ENCODE results near the gene CELF2.

The CELF2 gene

DNA sequence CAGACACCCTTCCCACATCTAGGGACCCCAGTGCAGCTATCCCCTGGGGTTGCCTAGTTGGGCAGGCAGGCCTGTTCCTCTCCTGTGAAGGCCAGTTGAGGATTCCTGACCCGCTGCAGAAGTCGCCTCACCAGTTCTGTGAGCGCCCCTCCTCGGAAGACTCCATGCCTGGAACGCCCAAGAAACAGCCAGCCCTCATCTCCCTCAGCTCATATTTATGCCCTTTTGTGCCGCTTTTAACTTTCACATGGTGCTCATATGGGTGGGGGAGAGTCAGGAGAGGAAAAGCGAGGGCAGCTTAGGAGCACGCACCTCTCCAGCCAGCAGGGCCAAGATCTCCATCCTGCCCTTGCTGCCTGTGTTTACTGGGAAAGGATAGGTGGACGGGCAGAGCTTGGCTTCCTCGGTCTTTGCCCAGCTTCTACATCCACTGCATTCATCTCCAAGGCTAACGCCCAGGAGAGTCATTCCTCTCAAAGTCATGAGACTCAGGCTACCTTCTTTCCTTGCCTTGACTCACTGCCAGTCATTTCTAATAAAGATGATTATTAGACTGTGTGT is 307.2 kb downstream of the CELF2 start:
- no peaks in the 10 kb centered on the region for H3K4me1 ChIP-seq (ENCODE audit: control insufficient read depth, low read length)
- peaks cover 7% of the 10 kb centered on the region; the same call in 1 of the 2 replicates for H3K27me3 ChIP-seq (ENCODE audit: control insufficient read depth, low read length)
- H3K4me2 ChIP-seq (ENCODE audit: low read length) = no peak overlapping the region
- H3K79me2 ChIP-seq (ENCODE audit: control insufficient read depth, low read length) = no peaks in the 10 kb centered on the region
- TF ChIP-seq, protein P1, sequence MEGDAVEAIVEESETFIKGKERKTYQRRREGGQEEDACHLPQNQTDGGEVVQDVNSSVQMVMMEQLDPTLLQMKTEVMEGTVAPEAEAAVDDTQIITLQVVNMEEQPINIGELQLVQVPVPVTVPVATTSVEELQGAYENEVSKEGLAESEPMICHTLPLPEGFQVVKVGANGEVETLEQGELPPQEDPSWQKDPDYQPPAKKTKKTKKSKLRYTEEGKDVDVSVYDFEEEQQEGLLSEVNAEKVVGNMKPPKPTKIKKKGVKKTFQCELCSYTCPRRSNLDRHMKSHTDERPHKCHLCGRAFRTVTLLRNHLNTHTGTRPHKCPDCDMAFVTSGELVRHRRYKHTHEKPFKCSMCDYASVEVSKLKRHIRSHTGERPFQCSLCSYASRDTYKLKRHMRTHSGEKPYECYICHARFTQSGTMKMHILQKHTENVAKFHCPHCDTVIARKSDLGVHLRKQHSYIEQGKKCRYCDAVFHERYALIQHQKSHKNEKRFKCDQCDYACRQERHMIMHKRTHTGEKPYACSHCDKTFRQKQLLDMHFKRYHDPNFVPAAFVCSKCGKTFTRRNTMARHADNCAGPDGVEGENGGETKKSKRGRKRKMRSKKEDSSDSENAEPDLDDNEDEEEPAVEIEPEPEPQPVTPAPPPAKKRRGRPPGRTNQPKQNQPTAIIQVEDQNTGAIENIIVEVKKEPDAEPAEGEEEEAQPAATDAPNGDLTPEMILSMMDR (IDR thresholded peaks at IDR 0.05; ENCODE audit: low read depth, low read length, poor library complexity, severe bottlenecking) = no peak
- TF ChIP-seq EZH2phosphoT487 (IDR thresholded peaks at IDR 0.05; ENCODE audit: borderline replicate concordance, low read length) = no peak
- no peaks in the 10 kb centered on the region for H3K9me3 ChIP-seq (ENCODE audit: control insufficient read depth, insufficient read depth, low read length)
- no peak overlapping the region for H3K27ac ChIP-seq (ENCODE audit: low read depth, low read length)
- H3K9me2 ChIP-seq (replicated peaks; ENCODE audit: control insufficient read depth, low read length) = no peaks in the 10 kb centered on the region
- H4K20me1 ChIP-seq (ENCODE audit: control insufficient read depth, insufficient read depth, low read depth, low read length) = no peaks in the 10 kb centered on the region
- H3K4me3 ChIP-seq (ENCODE audit: low read length) = no peak overlapping the region
- no peaks in the 10 kb centered on the region for H3K36me3 ChIP-seq (ENCODE audit: control insufficient read depth, low read length)
- H3F3A ChIP-seq (ENCODE audit: control insufficient read depth, insufficient read depth) = no peaks in the 10 kb centered on the region

DNA sequence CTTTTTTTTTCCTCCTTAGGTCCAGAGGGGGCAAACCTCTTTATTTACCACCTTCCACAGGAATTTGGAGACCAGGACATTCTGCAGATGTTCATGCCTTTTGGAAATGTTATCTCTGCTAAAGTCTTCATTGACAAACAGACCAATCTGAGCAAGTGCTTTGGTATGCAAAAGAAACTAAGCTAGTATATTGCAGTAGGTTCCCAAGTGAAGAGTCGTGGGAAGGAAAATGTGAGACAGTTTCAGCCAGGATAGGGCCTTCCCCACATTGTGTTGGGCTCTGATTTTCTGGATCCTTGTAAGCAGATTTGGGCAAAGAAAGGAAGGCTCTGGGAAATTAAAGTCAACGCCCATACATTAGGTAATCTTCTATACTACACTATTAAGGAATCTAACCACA is 308.1 kb downstream of the CELF2 start:
- H3K79me2 ChIP-seq (ENCODE audit: control insufficient read depth, low read length) = no peaks in the 10 kb centered on the region
- no peak overlapping the region for H3K27ac ChIP-seq (ENCODE audit: low read depth, low read length)
- no peak overlapping the region for H3K4me3 ChIP-seq (ENCODE audit: low read length)

DNA sequence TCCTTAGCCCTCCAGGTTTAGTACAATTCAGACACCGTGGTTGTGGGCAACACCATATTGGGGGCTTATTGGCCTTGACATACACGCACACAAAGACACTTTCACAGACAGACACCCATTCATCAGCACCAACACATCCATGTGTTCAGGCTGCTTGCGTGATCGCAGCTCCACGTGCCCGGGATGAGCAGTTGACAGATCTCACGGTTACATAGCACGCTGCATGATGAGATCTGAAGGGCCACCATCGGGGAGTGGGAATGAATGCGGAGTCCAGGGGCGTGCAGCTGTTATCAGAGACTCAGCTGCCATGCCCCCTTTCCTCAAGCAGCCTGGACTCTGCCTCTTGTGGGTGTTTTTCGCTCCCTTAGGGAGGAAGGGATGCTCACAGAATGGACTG is 308.6 kb downstream of the CELF2 start:
- TF ChIP-seq, protein P1 (IDR thresholded peaks at IDR 0.05; ENCODE audit: low read depth, low read length, poor library complexity, severe bottlenecking) = no peak
- TF ChIP-seq EZH2phosphoT487 (IDR thresholded peaks at IDR 0.05; ENCODE audit: borderline replicate concordance, low read length) = no peak
- Histone ChIP-seq H3K9me2 (replicated peaks; ENCODE audit: control insufficient read depth, low read length) (no peaks in the 10 kb centered on the region), H3K27ac (ENCODE audit: low read depth, low read length) (no peak overlapping the region), H3K4me1 (ENCODE audit: control insufficient read depth, low read length) (no peaks in the 10 kb centered on the region), H3K79me2 (ENCODE audit: control insufficient read depth, low read length) (no peaks in the 10 kb centered on the region), H3K4me2 (ENCODE audit: low read length) (no peak overlapping the region), H4K20me1 (ENCODE audit: control insufficient read depth, insufficient read depth, low read depth, low read length) (no peaks in the 10 kb centered on the region), H3F3A (ENCODE audit: control insufficient read depth, insufficient read depth) (no peaks in the 10 kb centered on the region), H3K36me3 (ENCODE audit: control insufficient read depth, low read length) (no peaks in the 10 kb centered on the region), H3K27me3 (ENCODE audit: control insufficient read depth, low read length) (peaks cover 10% of the 10 kb centered on the region; the same call in 1 of the 2 replicates), H3K4me3 (ENCODE audit: low read length) (no peak overlapping the region), H3K9me3 (ENCODE audit: control insufficient read depth, insufficient read depth, low read length) (no peaks in the 10 kb centered on the region)

More for the DNA sequence above, 308.1 kb downstream of the CELF2 start:
- Histone ChIP-seq H3K4me1 (ENCODE audit: control insufficient read depth, low read length) (no peaks in the 10 kb centered on the region), H3K4me2 (ENCODE audit: low read length) (no peak overlapping the region), H4K20me1 (ENCODE audit: control insufficient read depth, insufficient read depth, low read depth, low read length) (no peaks in the 10 kb centered on the region), H3K9me3 (ENCODE audit: control insufficient read depth, insufficient read depth, low read length) (no peaks in the 10 kb centered on the region), H3F3A (ENCODE audit: control insufficient read depth, insufficient read depth) (no peaks in the 10 kb centered on the region), H3K9me2 (replicated peaks; ENCODE audit: control insufficient read depth, low read length) (no peaks in the 10 kb centered on the region), H3K27me3 (ENCODE audit: control insufficient read depth, low read length) (peaks cover 10% of the 10 kb centered on the region; the same call in 1 of the 2 replicates), H3K36me3 (ENCODE audit: control insufficient read depth, low read length) (no peaks in the 10 kb centered on the region)
- TF ChIP-seq, protein P1 (IDR thresholded peaks at IDR 0.05; ENCODE audit: low read depth, low read length, poor library complexity, severe bottlenecking) = no peak
- TF ChIP-seq EZH2phosphoT487 (IDR thresholded peaks at IDR 0.05; ENCODE audit: borderline replicate concordance, low read length) = no peak

Measured in DOHH2 (cell line).